ENCODE results near the gene LBHD2.

GRCh38 chr14:103081951-103082350, 2.1 kb upstream of the LBHD2 start:
- no peak for TF ChIP-seq CTCF (IDR thresholded peaks at IDR 0.05; ENCODE audit: insufficient read depth, low read length, poor library complexity, severe bottlenecking)
- no peak for TF ChIP-seq EZH2phosphoT487 (conservative IDR thresholded peaks at IDR 0.05; ENCODE audit: low read length)
